HepG2 (cell line): ENCODE measurements around the gene CACNA1G. TPM values are rescaled to one million over a fixed set of nuclear protein-coding genes. Genes with fewer than 3 reads are reported as not detected.

ENCODE experiments used
- TGIF2 ChIP-seq: IDR thresholded peaks from 2 replicates; pipeline ENCODE4 v1.6.1; 2016; ENCODE audit warnings: control low read depth, missing compliant biosample characterization
- ZNF331 ChIP-seq: sonication (generic); formaldehyde crosslinking; IDR thresholded peaks from 2 replicates; pipeline ENCODE4 v1.4.0; 2020; ENCODE audit warnings: missing genetic modification reagents
- ZNF33B ChIP-seq: sonication (generic); formaldehyde crosslinking; IDR thresholded peaks from 2 replicates; pipeline ENCODE4 v1.5.1; 2020; ENCODE audit warnings: mild to moderate bottlenecking, missing genetic modification reagents
- polyA plus RNA-seq, 8 experiments: library from polyadenylated mRNA; depleted of rRNA in 3 of 8; stranded (reverse) in 7 of 8; unstranded in 1 of 8; fragments of >200 nt; fragmentation: Illumina TruSeq in 4 of 8; extraction: Trizol in 4 of 8; gene quantifications; 2 replicates each; pipeline versions ENCODE4 v1.2.1 to v1.2.3, GENCODE V29; 2011 to 2016; ENCODE audit warnings: low read depth in 4 of 8, missing spikeins in 1 of 8, mixed read lengths in 1 of 8; ENCODE audit not compliant: insufficient read depth in 1 of 8
- total RNA-seq, 5 experiments: library from RNA; depleted of rRNA; stranded (reverse); fragments of >200 nt; fragmentation: Illumina TruSeq; extraction: Trizol; gene quantifications; 2 replicates each; pipeline ENCODE4 v1.2.3, GENCODE V29; 2016; ENCODE audit warnings: low read depth in 1 of 5
- TF ChIP-seq, protein P1 (sequence below): sonication (generic); formaldehyde crosslinking; IDR thresholded peaks from 2 replicates; pipeline ENCODE4 v1.4.0; 2020; ENCODE audit warnings: mild to moderate bottlenecking, missing genetic modification reagents
- TF ChIP-seq, protein P2 (sequence below): sonication (generic); formaldehyde crosslinking; IDR thresholded peaks from 2 replicates; pipeline ENCODE4 v1.9.0; 2021; ENCODE audit warnings: missing genetic modification reagents, borderline replicate concordance
- TF ChIP-seq, protein P3 (sequence below): sonication (generic); formaldehyde crosslinking; IDR thresholded peaks from 2 replicates; pipeline ENCODE4 v1.5.0; 2020; ENCODE audit warnings: mild to moderate bottlenecking, missing genetic modification reagents, borderline replicate concordance

Gene CACNA1G
- total and polyA plus RNA-seq, 2 of the 13 experiments (the other 11 are each of a cell fraction or from before 2014, with no cell fraction given), result 0.02 TPM; not detected in 1

DNA sequence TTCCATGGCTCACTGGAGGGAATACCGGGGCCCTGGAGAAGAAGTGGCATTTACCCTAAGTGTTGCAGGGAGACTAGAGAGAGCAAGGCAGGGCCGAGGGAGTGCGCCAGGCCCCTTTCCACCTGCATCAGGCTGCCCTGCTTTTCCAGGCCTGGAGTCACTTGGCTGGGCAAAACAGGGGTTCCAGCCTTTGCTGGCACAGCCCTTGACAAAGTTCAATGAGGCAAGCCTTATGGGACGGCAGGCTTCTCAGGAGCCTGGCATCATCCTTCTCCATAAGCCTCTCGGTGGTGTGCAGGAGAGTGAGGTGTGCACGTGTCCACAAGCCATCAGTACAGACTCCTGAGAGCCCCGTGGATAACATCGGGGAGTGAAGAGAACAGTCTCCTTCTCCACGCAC lies 27.1 kb downstream of the CACNA1G start (continued):
- TF ChIP-seq, protein P1, sequence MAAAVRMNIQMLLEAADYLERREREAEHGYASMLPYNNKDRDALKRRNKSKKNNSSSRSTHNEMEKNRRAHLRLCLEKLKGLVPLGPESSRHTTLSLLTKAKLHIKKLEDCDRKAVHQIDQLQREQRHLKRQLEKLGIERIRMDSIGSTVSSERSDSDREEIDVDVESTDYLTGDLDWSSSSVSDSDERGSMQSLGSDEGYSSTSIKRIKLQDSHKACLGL (CRISPR knock-in tag), result no peak
- TF ChIP-seq, protein P2, sequence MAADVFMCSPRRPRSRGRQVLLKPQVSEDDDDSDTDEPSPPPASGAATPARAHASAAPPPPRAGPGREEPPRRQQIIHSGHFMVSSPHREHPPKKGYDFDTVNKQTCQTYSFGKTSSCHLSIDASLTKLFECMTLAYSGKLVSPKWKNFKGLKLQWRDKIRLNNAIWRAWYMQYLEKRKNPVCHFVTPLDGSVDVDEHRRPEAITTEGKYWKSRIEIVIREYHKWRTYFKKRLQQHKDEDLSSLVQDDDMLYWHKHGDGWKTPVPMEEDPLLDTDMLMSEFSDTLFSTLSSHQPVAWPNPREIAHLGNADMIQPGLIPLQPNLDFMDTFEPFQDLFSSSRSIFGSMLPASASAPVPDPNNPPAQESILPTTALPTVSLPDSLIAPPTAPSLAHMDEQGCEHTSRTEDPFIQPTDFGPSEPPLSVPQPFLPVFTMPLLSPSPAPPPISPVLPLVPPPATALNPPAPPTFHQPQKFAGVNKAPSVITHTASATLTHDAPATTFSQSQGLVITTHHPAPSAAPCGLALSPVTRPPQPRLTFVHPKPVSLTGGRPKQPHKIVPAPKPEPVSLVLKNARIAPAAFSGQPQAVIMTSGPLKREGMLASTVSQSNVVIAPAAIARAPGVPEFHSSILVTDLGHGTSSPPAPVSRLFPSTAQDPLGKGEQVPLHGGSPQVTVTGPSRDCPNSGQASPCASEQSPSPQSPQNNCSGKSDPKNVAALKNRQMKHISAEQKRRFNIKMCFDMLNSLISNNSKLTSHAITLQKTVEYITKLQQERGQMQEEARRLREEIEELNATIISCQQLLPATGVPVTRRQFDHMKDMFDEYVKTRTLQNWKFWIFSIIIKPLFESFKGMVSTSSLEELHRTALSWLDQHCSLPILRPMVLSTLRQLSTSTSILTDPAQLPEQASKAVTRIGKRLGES (CRISPR knock-in tag), result no peak
- TF ChIP-seq TGIF2 (CRISPR knock-in tag), result no peak
- TF ChIP-seq ZNF331, result no peak
- TF ChIP-seq, protein P3, sequence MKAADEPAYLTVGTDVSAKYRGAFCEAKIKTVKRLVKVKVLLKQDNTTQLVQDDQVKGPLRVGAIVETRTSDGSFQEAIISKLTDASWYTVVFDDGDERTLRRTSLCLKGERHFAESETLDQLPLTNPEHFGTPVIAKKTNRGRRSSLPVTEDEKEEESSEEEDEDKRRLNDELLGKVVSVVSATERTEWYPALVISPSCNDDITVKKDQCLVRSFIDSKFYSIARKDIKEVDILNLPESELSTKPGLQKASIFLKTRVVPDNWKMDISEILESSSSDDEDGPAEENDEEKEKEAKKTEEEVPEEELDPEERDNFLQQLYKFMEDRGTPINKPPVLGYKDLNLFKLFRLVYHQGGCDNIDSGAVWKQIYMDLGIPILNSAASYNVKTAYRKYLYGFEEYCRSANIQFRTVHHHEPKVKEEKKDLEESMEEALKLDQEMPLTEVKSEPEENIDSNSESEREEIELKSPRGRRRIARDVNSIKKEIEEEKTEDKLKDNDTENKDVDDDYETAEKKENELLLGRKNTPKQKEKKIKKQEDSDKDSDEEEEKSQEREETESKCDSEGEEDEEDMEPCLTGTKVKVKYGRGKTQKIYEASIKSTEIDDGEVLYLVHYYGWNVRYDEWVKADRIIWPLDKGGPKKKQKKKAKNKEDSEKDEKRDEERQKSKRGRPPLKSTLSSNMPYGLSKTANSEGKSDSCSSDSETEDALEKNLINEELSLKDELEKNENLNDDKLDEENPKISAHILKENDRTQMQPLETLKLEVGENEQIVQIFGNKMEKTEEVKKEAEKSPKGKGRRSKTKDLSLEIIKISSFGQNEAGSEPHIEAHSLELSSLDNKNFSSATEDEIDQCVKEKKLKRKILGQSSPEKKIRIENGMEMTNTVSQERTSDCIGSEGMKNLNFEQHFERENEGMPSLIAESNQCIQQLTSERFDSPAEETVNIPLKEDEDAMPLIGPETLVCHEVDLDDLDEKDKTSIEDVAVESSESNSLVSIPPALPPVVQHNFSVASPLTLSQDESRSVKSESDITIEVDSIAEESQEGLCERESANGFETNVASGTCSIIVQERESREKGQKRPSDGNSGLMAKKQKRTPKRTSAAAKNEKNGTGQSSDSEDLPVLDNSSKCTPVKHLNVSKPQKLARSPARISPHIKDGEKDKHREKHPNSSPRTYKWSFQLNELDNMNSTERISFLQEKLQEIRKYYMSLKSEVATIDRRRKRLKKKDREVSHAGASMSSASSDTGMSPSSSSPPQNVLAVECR (CRISPR knock-in tag), result no peak
- no peak for TF ChIP-seq ZNF33B (CRISPR knock-in tag)
- TF ChIP-seq, all 625 proteins: peak for 0
